NCI-H2227 (cell line): ENCODE results near the gene PRKAG2.
A peak's percentile ranks its signal among the peaks of the same experiment; 100 is the strongest.

ENCODE experiments used
- DNase-seq: peaks from one replicate; lab custom pipeline; 2025; ENCODE audit not compliant: unreplicated experiment; lab: John Stamatoyannopoulos, UW

PRKAG2 gene

DNA sequence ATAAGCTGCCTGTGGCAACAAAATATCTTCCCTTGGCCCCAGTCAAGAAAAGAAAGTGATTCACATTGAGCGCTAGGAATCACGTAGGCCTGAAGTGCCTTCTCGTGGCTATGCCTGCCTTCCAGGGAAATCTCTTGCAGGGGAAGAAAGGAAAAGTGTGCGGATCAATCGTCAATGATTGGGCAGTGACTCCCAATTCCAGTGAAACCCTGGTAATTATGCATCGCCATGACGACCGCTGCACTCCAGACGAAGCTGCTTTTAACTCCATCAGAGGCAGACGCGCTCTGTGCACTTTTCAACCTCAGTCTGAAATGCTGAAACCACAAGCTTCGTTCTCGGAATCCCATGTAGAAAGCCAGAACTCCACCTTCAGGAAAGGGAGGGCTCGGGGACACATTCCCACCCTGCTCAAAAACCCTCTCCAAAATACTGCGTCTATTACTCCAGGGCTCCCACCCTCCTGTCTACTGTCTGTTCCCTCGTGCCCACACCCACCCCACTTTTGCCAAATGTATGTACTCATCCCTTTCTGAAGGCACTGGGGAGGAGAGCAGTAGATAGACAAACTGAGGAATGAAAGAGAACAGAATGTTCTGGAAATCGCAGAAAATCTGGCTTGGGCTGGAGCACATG lies 24.2 kb upstream of the PRKAG2 start:
- DNase-seq, result peak; percentile 33

DNA sequence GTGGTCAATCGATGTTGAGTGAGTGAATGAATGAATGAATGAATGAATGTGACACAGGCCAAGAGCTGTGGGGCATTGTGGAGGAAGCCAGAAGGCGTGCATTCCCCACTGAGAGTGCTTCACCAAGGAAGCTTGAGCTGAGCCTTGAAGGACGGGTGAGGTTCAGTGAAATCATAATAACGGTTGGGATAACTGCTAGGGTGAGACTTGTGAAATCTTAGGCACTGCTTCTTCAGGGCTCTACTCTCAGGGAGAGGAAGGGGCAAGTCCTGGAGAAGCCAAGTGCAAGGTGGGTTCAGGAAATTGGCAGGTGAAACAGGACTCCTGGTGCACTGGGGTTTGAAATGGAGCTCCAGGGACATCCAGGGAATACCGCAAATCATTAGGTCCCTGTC lies 23.7 kb upstream of the PRKAG2 start:
- no peak for DNase-seq

DNA sequence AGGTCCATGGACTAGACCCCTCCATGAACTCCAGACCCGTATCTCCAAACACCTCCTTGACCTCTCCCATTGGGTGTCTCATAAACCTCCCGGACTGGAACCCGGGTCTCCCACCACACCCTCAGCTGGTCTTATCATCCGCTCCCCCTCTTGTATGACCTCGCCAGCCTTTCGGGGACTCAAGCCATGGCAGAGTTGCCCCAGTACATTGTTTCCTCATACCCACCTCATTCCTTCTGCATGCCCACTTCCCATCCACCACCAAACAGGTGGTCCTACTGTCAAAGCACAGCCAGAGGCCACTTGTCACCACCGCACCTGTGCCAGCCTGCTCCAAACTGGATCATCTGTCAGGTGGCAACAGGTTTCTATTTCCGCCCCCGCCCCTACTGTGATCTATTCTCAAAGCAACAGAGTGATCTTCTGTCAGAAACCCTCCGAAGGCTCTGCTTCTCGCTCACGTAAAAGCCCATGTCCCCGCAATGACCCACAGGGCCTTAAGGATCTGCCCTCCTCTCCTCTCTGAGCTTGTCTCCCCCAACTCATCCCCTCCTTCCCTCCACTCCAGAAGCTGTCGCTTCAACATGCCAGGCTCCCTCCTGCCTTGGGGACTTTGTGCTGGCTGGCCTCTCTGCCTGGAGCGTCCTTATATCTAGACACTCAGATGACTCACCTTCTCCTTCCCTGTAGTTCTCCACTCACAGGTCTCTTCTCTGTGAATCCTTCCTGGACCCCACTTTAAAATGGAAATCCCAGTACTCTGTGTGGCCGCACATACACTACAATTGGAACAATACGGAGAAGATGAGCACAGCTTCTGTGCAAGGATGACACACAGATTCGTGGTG lies 22.8 kb upstream of the PRKAG2 start:
- no peak for DNase-seq

GRCh38 chr7:151897951-151898686 lies 21.2 kb upstream of the PRKAG2 start:
- DNase-seq, result no peak

- peak; percentile 66 for DNase-seq
Observed at GRCh38 chr7:151897161-151897731, 20.3 kb upstream of the PRKAG2 start.

- no peak for DNase-seq
Observed at GRCh38 chr7:151896486-151896885, 19.6 kb upstream of the PRKAG2 start.

- no peak for DNase-seq
Observed at GRCh38 chr7:151896086-151896485, 19.2 kb upstream of the PRKAG2 start.

DNA sequence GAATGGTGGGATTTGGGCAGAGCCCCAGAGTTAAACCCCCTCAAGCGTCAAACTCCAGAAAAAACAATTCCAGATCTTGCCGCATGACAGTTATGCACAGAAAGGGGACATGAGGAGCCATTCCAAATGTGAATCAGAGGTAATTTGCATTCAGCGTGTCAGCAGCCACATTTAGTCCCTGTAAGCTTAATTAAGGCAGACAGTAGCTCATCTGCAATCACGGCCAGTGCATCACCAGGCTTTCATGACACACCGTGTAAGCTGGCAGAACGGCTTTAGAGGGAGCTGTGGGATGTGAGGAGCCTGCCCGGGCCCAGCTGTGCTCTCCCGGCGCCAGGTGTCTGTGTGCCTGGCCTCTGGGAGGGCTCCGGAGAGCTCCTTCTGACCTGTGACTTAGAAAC lies 18.7 kb upstream of the PRKAG2 start:
- DNase-seq, result no peak

DNA sequence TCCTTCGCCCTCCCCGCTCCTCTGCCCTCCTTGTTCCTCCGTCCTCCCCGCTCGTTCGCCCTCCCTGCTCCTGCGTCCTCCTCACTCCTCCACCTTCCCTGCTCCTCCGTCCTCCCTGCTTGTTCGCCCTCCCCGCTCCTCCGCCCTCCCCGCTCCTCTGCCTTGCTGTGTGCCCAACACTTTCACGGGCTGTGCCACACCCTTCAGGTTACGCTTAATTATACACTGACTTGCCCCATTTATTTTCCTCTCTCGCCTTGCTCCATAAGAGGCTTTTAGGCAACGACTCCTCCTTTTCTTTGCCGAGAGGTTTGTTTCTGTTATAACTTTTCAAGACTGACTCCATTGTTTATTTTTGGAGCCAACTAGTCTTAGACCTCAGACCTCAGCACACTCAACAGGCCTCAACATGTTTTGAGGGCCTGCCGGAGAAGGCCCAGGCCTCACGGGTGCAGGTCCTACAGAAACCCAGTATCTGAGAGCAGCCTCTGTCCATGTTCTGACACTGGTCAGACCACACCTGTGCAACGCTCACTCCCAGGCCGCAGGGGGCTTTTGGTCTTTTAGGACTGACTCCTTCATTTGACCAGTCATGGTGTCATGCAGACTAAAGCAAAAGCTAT lies 18.2 kb upstream of the PRKAG2 start:
- peak; percentile 30 for DNase-seq

DNA sequence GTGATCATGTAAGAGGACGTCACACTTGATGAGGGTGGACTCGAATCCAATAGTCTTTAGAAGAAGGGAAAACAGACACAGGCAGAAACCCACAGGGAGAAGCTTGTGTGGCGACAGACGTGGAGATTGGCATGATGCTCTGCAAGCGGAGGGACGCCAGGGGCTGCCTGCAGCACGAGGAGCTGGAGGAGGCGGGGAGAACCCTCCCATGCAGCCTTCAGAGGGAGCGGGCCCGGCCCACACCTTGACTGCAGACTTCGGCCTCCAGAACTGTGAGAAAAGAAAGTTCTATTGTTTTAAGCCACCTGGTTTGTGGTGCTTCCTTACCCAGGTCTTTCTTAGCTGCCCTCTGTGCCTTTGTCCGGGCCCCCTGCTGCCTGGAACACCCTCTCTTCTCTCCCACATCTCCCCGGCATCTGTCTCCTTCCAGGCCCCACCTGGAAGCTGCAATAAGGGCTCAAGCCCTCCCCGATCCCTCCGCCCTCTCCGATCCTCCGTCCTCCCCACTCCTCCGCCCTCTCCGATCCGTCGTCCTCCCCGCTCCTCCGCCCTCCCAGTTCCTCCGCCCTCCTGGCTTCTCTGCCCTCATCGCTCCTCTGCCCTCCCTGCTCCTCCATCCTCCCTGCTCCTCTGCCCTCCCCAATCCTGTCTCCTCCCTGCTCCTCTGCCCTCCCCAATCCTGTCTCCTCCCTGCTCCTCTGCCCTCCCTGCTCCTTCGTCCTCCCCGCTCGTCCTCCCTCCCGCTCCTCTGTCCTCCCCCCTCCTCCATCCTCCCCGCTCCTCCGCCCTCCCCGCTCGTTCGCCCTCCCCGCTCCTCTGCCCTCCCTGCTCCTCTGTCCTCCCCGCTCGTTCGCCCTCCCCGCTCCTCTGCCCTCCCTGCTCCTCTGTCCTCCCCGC lies 17.4 kb upstream of the PRKAG2 start:
- no peak for DNase-seq

GRCh38 chr7:151893405-151893923 lies 16.5 kb upstream of the PRKAG2 start:
- DNase-seq, result no peak

GRCh38 chr7:151891753-151892152 lies 14.8 kb upstream of the PRKAG2 start:
- no peak for DNase-seq

- peak; percentile 44 for DNase-seq
Observed at GRCh38 chr7:151891182-151891581, 14.3 kb upstream of the PRKAG2 start.

- DNase-seq, result peak; percentile 64
Observed at GRCh38 chr7:151890355-151891004, 13.6 kb upstream of the PRKAG2 start.

DNA sequence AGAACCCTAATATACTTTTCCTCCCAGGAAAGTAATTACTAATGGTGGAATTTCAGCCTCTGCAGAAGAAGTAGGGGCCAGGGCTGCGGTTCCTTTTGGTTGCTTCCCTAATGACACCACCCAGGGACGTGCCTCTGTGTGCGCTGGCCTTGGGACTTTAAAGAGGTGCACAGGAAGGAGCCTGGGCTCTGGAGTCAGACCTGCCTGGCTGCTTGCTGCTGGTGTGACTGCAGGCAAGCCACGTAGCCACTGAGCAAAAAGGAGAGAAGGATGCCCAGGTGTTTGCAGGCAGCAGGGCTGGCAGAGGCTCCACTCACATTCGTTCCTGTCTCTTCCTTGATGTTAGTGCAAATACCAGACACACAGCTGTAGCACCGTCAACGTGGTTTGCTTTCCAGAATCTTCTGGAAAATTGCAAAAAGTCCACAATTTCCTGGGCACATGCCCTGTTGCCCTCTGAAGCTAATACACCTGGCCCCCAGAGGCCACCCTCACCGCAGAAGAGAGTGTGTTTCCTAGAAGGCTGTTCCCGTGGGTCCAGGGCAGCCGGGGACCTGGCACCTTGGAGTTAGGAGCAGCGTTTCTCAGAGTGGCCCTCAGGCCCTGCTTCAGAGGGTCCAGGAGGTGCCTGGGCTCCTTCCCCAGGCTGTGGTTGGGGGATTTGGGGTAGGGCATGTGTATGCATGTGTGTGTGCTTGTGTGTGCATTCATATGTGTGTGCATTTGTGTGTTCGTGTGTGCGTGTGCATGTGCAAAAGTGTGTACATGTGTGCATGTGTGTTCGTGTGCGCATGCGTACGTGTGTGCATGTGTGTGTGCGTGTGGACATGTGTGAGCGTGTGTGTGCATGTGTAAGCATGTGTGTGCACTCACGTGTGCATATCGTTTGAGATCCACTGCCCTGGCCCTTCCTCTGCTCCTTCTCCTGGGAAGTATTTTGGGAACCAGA lies 12.8 kb upstream of the PRKAG2 start:
- no peak for DNase-seq

DNA sequence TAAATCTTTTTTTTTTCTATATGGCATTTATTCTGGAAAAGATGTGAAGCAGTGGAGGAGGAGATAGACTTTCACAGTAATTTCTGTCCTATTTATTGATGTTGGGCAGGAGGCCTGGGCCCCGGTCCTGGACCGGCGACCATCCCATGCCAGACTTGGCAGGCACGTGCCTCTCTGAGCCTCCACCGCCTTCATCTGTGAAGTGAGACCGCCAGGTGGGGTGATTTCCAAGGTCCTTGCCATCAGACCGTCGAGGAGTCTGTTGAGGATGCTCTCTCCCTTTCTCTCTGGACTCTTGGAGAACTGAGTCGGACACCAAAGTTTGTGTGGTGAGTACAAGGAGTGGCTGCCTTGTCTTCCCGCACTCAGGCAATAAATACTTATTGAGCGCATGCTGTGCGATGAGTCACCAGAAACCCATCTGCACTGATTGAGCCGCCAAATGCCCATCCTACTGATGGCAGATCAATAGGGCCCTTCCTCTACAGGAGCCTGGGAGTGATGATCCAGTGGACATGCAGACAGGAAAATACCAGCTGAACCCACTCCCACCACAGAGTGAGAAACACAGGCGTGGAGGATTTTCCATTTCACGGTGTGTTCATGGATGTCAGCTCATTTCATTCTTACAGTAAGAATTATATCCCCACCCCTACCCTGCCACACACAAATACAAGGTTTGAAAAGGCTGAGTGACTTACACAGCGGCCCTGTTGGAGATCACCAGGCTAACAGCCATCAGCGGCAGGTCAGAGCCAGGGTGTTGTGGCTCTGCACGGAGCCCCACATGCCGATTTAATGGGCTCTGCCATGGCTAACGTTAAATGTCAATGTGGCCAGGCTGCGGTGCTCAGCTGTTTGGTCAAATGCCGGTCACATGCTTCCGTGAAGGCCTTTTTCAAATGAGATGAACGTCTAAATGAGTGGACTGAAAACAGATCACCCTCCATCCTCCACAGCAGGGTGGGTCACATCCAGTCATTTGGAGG lies 11.5 kb upstream of the PRKAG2 start:
- no peak for DNase-seq

DNA sequence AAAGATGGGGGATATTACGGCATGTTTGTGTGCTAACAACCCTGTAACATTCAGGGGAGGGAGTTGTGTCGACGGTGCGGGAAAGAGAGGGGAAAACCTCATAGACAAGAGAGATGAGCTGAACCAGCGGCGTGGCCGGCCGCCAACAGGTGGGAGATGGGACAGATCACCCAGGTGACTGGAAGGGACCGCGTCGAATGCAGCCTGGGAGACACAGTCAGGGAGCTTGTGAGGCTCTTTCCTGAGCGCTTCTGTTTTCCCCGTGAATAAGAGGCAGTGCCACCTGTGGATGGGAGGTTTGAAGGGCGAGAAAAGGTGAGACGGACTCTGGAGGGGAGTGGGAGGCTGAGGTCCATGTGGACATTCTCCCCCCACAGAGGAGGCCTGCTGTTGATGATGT lies 9.9 kb upstream of the PRKAG2 start:
- no peak for DNase-seq
